ENCODE results near the gene RSBN1L. TPM values are rescaled to one million over a fixed set of nuclear protein-coding genes. Genes with fewer than 3 reads are reported as not detected.
A peak's percentile ranks its signal among the peaks of the same experiment; 100 is the strongest.
"Not testable (repeated sequence)": the region's sequence is repeated elsewhere in the genome, so short reads cannot be mapped to it uniquely, and the experiment has no call there.

The RSBN1L gene
- polyA plus RNA-seq, 4 donors: 6.4 to 17.5 (median 7.4) TPM

- WGBS, 3 donors: 84 to 86% (median 85%) methylated on average over 9 of the region's 9 CpGs
- FAIRE-seq: not testable (repeated sequence)
Observed at GRCh38 chr7:77703669-77704068, 7.4 kb downstream of the RSBN1L start.

GRCh38 chr7:77707504-77707992, 11.3 kb downstream of the RSBN1L start:
- Histone ChIP-seq H3K9me3 (ENCODE audit: control insufficient read depth in 2 of 2, insufficient read depth in 1 of 2, low read depth in 1 of 2, low read length in 1 of 2) (no peaks in the 10 kb centered on the region), H3K4me3 (ENCODE audit: low read depth in 1 of 3, low read length in 3 of 3) (no peak overlapping the region), H3K4me1 (ENCODE audit: control insufficient read depth in 3 of 3, insufficient read depth in 2 of 3, low read depth in 1 of 3, low read length in 2 of 3) (peaks cover 0 to 7% (median under 1%) of the 10 kb centered on the region in 3 donors), H3K27me3 (ENCODE audit: control insufficient read depth in 3 of 3, insufficient read depth in 3 of 3, low read length in 3 of 3) (no peaks in the 10 kb centered on the region), H3K36me3 (ENCODE audit: control insufficient read depth in 3 of 3, insufficient read depth in 2 of 3, low read depth in 1 of 3, low read length in 3 of 3) (peaks cover 0 to 24% (median 0%) of the 10 kb centered on the region in 3 donors), H3K27ac (ENCODE audit: low read depth in 1 of 3, low read length in 2 of 3) (no peak overlapping the region)
- DNase-seq (no peak), FAIRE-seq (no peak)
- WGBS, 3 donors: 81 to 92% (median 85%) methylated on average over 1 of the region's 1 CpG

More at GRCh38 chr7:77703669-77704068, 7.4 kb downstream of the RSBN1L start:
- peaks cover 2 to 12% (median 3%) of the 10 kb centered on the region in 3 donors for H3K4me1 ChIP-seq (ENCODE audit: control insufficient read depth in 3 of 3, insufficient read depth in 2 of 3, low read depth in 1 of 3, low read length in 2 of 3)
- H3K9me3 ChIP-seq (ENCODE audit: control insufficient read depth in 2 of 2, insufficient read depth in 1 of 2, low read depth in 1 of 2, low read length in 1 of 2); H3K27me3 ChIP-seq (ENCODE audit: control insufficient read depth in 3 of 3, insufficient read depth in 3 of 3, low read length in 3 of 3); DNase-seq; H3K27ac ChIP-seq (ENCODE audit: low read depth in 1 of 3, low read length in 2 of 3); H3K4me3 ChIP-seq (ENCODE audit: low read depth in 1 of 3, low read length in 3 of 3): not testable (repeated sequence)
- H3K36me3 ChIP-seq (ENCODE audit: control insufficient read depth in 3 of 3, insufficient read depth in 2 of 3, low read depth in 1 of 3, low read length in 3 of 3): peaks cover 0 to 18% (median 0%) of the 10 kb centered on the region in 3 donors

GRCh38 chr7:77710067-77710466, 13.8 kb downstream of the RSBN1L start:
- WGBS, 3 donors: 93 to 97% (median 95%) methylated on average over 3 of the region's 3 CpGs
- no peaks in the 10 kb centered on the region for H3K9me3 ChIP-seq (ENCODE audit: control insufficient read depth in 2 of 2, insufficient read depth in 1 of 2, low read depth in 1 of 2, low read length in 1 of 2)
- peaks cover 0 to 26% (median 0%) of the 10 kb centered on the region in 3 donors for H3K36me3 ChIP-seq (ENCODE audit: control insufficient read depth in 3 of 3, insufficient read depth in 2 of 3, low read depth in 1 of 3, low read length in 3 of 3)
- no peak overlapping the region for H3K27ac ChIP-seq (ENCODE audit: low read depth in 1 of 3, low read length in 2 of 3)
- H3K4me3 ChIP-seq (ENCODE audit: low read depth in 1 of 3, low read length in 3 of 3): no peak overlapping the region
- H3K27me3 ChIP-seq (ENCODE audit: control insufficient read depth in 3 of 3, insufficient read depth in 3 of 3, low read length in 3 of 3): no peaks in the 10 kb centered on the region
- DNase-seq (no peak), FAIRE-seq (no peak)
- no peaks in the 10 kb centered on the region for H3K4me1 ChIP-seq (ENCODE audit: control insufficient read depth in 3 of 3, insufficient read depth in 2 of 3, low read depth in 1 of 3, low read length in 2 of 3)

- no peaks in the 10 kb centered on the region for H3K27me3 ChIP-seq (ENCODE audit: control insufficient read depth in 3 of 3, insufficient read depth in 3 of 3, low read length in 3 of 3)
- DNase-seq (no peak), FAIRE-seq (no peak)
- H3K4me3 ChIP-seq (ENCODE audit: low read depth in 1 of 3, low read length in 3 of 3): no peak overlapping the region
- H3K27ac ChIP-seq (ENCODE audit: low read depth in 1 of 3, low read length in 2 of 3): no peak overlapping the region
- H3K36me3 ChIP-seq (ENCODE audit: control insufficient read depth in 3 of 3, insufficient read depth in 2 of 3, low read depth in 1 of 3, low read length in 3 of 3): peaks cover 0 to 23% (median 0%) of the 10 kb centered on the region in 3 donors
- H3K4me1 ChIP-seq (ENCODE audit: control insufficient read depth in 3 of 3, insufficient read depth in 2 of 3, low read depth in 1 of 3, low read length in 2 of 3): no peaks in the 10 kb centered on the region
- no peaks in the 10 kb centered on the region for H3K9me3 ChIP-seq (ENCODE audit: control insufficient read depth in 2 of 2, insufficient read depth in 1 of 2, low read depth in 1 of 2, low read length in 1 of 2)
- 86 to 89% (median 86%) methylated on average over 3 of the region's 3 CpGs for WGBS, 3 donors
Observed at GRCh38 chr7:77710861-77711260, 14.6 kb downstream of the RSBN1L start.

GRCh38 chr7:77714195-77714594, 17.9 kb downstream of the RSBN1L start:
- peaks cover 0 to 16% (median 0%) of the 10 kb centered on the region in 3 donors for H3K36me3 ChIP-seq (ENCODE audit: control insufficient read depth in 3 of 3, insufficient read depth in 2 of 3, low read depth in 1 of 3, low read length in 3 of 3)
- no peaks in the 10 kb centered on the region for H3K27me3 ChIP-seq (ENCODE audit: control insufficient read depth in 3 of 3, insufficient read depth in 3 of 3, low read length in 3 of 3)
- 89 to 94% (median 93%) methylated on average over 2 of the region's 2 CpGs for WGBS, 3 donors
- H3K4me1 ChIP-seq (ENCODE audit: control insufficient read depth in 3 of 3, insufficient read depth in 2 of 3, low read depth in 1 of 3, low read length in 2 of 3): peaks cover 0 to 4% (median 0%) of the 10 kb centered on the region in 3 donors
- no peak overlapping the region for H3K27ac ChIP-seq (ENCODE audit: low read depth in 1 of 3, low read length in 2 of 3)
- H3K9me3 ChIP-seq (ENCODE audit: control insufficient read depth in 2 of 2, insufficient read depth in 1 of 2, low read depth in 1 of 2, low read length in 1 of 2): no peaks in the 10 kb centered on the region
- FAIRE-seq (no peak), DNase-seq (no peak)
- H3K4me3 ChIP-seq (ENCODE audit: low read depth in 1 of 3, low read length in 3 of 3): no peak overlapping the region

GRCh38 chr7:77714931-77715330, 18.7 kb downstream of the RSBN1L start:
- FAIRE-seq: not testable (repeated sequence)
- peaks cover 0 to 16% (median 0%) of the 10 kb centered on the region in 3 donors for H3K36me3 ChIP-seq (ENCODE audit: control insufficient read depth in 3 of 3, insufficient read depth in 2 of 3, low read depth in 1 of 3, low read length in 3 of 3)

GRCh38 chr7:77716804-77717203, 20.5 kb downstream of the RSBN1L start:
- no peak for FAIRE-seq
- Histone ChIP-seq H3K36me3 (ENCODE audit: control insufficient read depth in 3 of 3, insufficient read depth in 2 of 3, low read depth in 1 of 3, low read length in 3 of 3) (peaks cover 0 to 9% (median 0%) of the 10 kb centered on the region in 3 donors), H3K4me3 (ENCODE audit: low read depth in 1 of 3, low read length in 3 of 3) (no peak overlapping the region), H3K9me3 (ENCODE audit: control insufficient read depth in 2 of 2, insufficient read depth in 1 of 2, low read depth in 1 of 2, low read length in 1 of 2) (no peaks in the 10 kb centered on the region), H3K4me1 (ENCODE audit: control insufficient read depth in 3 of 3, insufficient read depth in 2 of 3, low read depth in 1 of 3, low read length in 2 of 3) (peaks cover 0 to 4% (median 0%) of the 10 kb centered on the region in 3 donors), H3K27me3 (ENCODE audit: control insufficient read depth in 3 of 3, insufficient read depth in 3 of 3, low read length in 3 of 3) (no peaks in the 10 kb centered on the region), H3K27ac (ENCODE audit: low read depth in 1 of 3, low read length in 2 of 3) (no peak overlapping the region)
- no peak for DNase-seq
- 96 to 100% (median 97%) methylated on average over 3 of the region's 3 CpGs for WGBS, 3 donors

More at GRCh38 chr7:77714931-77715330, 18.7 kb downstream of the RSBN1L start:
- H3K4me1 ChIP-seq (ENCODE audit: control insufficient read depth in 3 of 3, insufficient read depth in 2 of 3, low read depth in 1 of 3, low read length in 2 of 3); H3K4me3 ChIP-seq (ENCODE audit: low read depth in 1 of 3, low read length in 3 of 3); H3K9me3 ChIP-seq (ENCODE audit: control insufficient read depth in 2 of 2, insufficient read depth in 1 of 2, low read depth in 1 of 2, low read length in 1 of 2); H3K27me3 ChIP-seq (ENCODE audit: control insufficient read depth in 3 of 3, insufficient read depth in 3 of 3, low read length in 3 of 3); H3K27ac ChIP-seq (ENCODE audit: low read depth in 1 of 3, low read length in 2 of 3): not testable (repeated sequence)
- DNase-seq: peak in 1 of 2 donors; percentile 45

- not testable (repeated sequence) for H3K27ac ChIP-seq (ENCODE audit: low read depth in 1 of 3, low read length in 2 of 3); H3K27me3 ChIP-seq (ENCODE audit: control insufficient read depth in 3 of 3, insufficient read depth in 3 of 3, low read length in 3 of 3); H3K9me3 ChIP-seq (ENCODE audit: control insufficient read depth in 2 of 2, insufficient read depth in 1 of 2, low read depth in 1 of 2, low read length in 1 of 2); H3K4me1 ChIP-seq (ENCODE audit: control insufficient read depth in 3 of 3, insufficient read depth in 2 of 3, low read depth in 1 of 3, low read length in 2 of 3); H3K4me3 ChIP-seq (ENCODE audit: low read depth in 1 of 3, low read length in 3 of 3); FAIRE-seq; H3K36me3 ChIP-seq (ENCODE audit: control insufficient read depth in 3 of 3, insufficient read depth in 2 of 3, low read depth in 1 of 3, low read length in 3 of 3)
- peak in 1 of 2 donors; percentile 62 for DNase-seq
- WGBS, 3 donors: 69 to 89% (median 82%) methylated on average over 5 of the region's 5 CpGs
Observed at GRCh38 chr7:77717566-77717965, 21.3 kb downstream of the RSBN1L start.

GRCh38 chr7:77727527-77727926, 31.3 kb downstream of the RSBN1L start:
- H3K36me3 ChIP-seq (ENCODE audit: control insufficient read depth in 3 of 3, insufficient read depth in 2 of 3, low read depth in 1 of 3, low read length in 3 of 3): peaks cover 0 to 2% (median 0%) of the 10 kb centered on the region in 3 donors
- WGBS, 3 donors: 77 to 87% (median 81%) methylated on average over 3 of the region's 3 CpGs
- no peak overlapping the region for H3K4me3 ChIP-seq (ENCODE audit: low read depth in 1 of 3, low read length in 3 of 3)
- FAIRE-seq: no peak
- H3K4me1 ChIP-seq (ENCODE audit: control insufficient read depth in 3 of 3, insufficient read depth in 2 of 3, low read depth in 1 of 3, low read length in 2 of 3): no peaks in the 10 kb centered on the region
- no peaks in the 10 kb centered on the region for H3K27me3 ChIP-seq (ENCODE audit: control insufficient read depth in 3 of 3, insufficient read depth in 3 of 3, low read length in 3 of 3)
- H3K27ac ChIP-seq (ENCODE audit: low read depth in 1 of 3, low read length in 2 of 3): no peak overlapping the region
- H3K9me3 ChIP-seq (ENCODE audit: control insufficient read depth in 2 of 2, insufficient read depth in 1 of 2, low read depth in 1 of 2, low read length in 1 of 2): no peaks in the 10 kb centered on the region
- DNase-seq: no peak
